HG03159 (cell line): ENCODE results near the gene ZNF524.
"Not testable (repeated sequence)": the region's sequence is repeated elsewhere in the genome, so short reads cannot be mapped to it uniquely, and the experiment has no call there.

ENCODE experiments used
- ATAC-seq: cut with Tn5 transposase; IDR thresholded peaks from one replicate; pipeline ENCODE4 v1.9.1; 2021; ENCODE audit warnings: mild to moderate bottlenecking, moderate library complexity; ENCODE audit not compliant: unreplicated experiment

ZNF524 gene

GRCh38 chr19:55581145-55581822 is 18.8 kb upstream of the ZNF524 start:
- no peak for ATAC-seq

- no peak for ATAC-seq
These were observed 18.3 kb upstream of the ZNF524 start for GRCh38 chr19:55581823-55582223.

GRCh38 chr19:55582284-55582683 is 17.8 kb upstream of the ZNF524 start:
- ATAC-seq = not testable (repeated sequence)

- ATAC-seq = not testable (repeated sequence)
These were observed 16.2 kb upstream of the ZNF524 start for GRCh38 chr19:55583897-55584296.

GRCh38 chr19:55584871-55585270 is 15.2 kb upstream of the ZNF524 start:
- ATAC-seq = no peak

- no peak for ATAC-seq
These were observed 14.3 kb upstream of the ZNF524 start for GRCh38 chr19:55585658-55586339.

GRCh38 chr19:55586976-55587668 is 13.0 kb upstream of the ZNF524 start:
- ATAC-seq = peak; percentile 86

- ATAC-seq = no peak
These were observed 11.3 kb upstream of the ZNF524 start for GRCh38 chr19:55588738-55589137.

GRCh38 chr19:55590109-55590508 is 10.0 kb upstream of the ZNF524 start:
- no peak for ATAC-seq

- ATAC-seq = no peak
These were observed 9.5 kb upstream of the ZNF524 start for GRCh38 chr19:55590617-55591016.

- no peak for ATAC-seq
These were observed 8.5 kb upstream of the ZNF524 start for GRCh38 chr19:55591555-55591954.

GRCh38 chr19:55592391-55593090 is 7.5 kb upstream of the ZNF524 start:
- no peak for ATAC-seq

GRCh38 chr19:55593096-55593772 is 6.9 kb upstream of the ZNF524 start:
- no peak for ATAC-seq

- no peak for ATAC-seq
These were observed 5.0 kb upstream of the ZNF524 start for GRCh38 chr19:55594996-55595545.

GRCh38 chr19:55596304-55596703 is 3.8 kb upstream of the ZNF524 start:
- ATAC-seq = no peak

- ATAC-seq = no peak
These were observed 2.6 kb upstream of the ZNF524 start for GRCh38 chr19:55597501-55597921.

GRCh38 chr19:55598034-55598433 is 2.1 kb upstream of the ZNF524 start:
- ATAC-seq = no peak

- ATAC-seq = peak; percentile 42
These were observed 1.2 kb upstream of the ZNF524 start for GRCh38 chr19:55598719-55599467.

- ATAC-seq = peak; percentile 50
These were observed 633 bp upstream of the ZNF524 start, which contains the start of gene FIZ1 for GRCh38 chr19:55599468-55599841. FIZ1 (minus strand) TSS chr19:55599517; CDS start chr19:55597865, 1,652 bp downstream.

GRCh38 chr19:55600662-55601028 is 557 bp downstream of the ZNF524 start:
- ATAC-seq = no peak
